Measurements from ENCODE around the gene CD151.

GRCh38 chr11:886568-886967, 53.8 kb downstream of the CD151 start:
- no peak for TF ChIP-seq CTCF (conservative IDR thresholded peaks at IDR 0.05; ENCODE audit: low read depth, low read length)
- TF ChIP-seq EZH2 (IDR thresholded peaks at IDR 0.05; ENCODE audit: borderline replicate concordance, low read depth, low read length, poor library complexity, severe bottlenecking), result no peak
